Measurements from ENCODE around the gene CCDC175. TPM values are rescaled to one million over a fixed set of nuclear protein-coding genes. Genes with fewer than 3 reads are reported as not detected.

The CCDC175 gene
- total RNA-seq, 4 donors from 2014 or later: not detected

- H3K27me3 ChIP-seq: no peaks in the 10 kb centered on the region
- peaks cover 0 to 78% (median 35%) of the 10 kb centered on the region in 3 donors for H3K4me1 ChIP-seq
- H3K36me3 ChIP-seq: peaks cover 0 to 16% of the 10 kb centered on the region in 2 donors
- ATAC-seq: peak; percentile 95
- no peaks in the 10 kb centered on the region for H3K9me3 ChIP-seq
- peak within 1 kb of the TSS; percentile 62 to 83 for H3K4me3 ChIP-seq
- no CpG with 5 or more reads among the region's 92 CpGs for WGBS, 2 donors (ENCODE audit: low coverage in 1 of 2)
- H3K27ac ChIP-seq: peak within 1 kb of the TSS; percentile 87 to 96 (median 94)
- TF ChIP-seq POLR2A (IDR thresholded peaks at IDR 0.05) (peak; percentile 74 to 77), CTCF (IDR thresholded peaks at IDR 0.05) (peak; percentile 16 to 83 (median 55)), POLR2AphosphoS5 (IDR thresholded peaks at IDR 0.05) (peak; percentile 90), EP300 (IDR thresholded peaks at IDR 0.05) (no peak)
Measured at GRCh38 chr14:59483819-59484638, 92.6 kb downstream of the CCDC175 start, which contains the start of the genes JKAMP and L3HYPDH. TSS of gene JKAMP (plus strand) at chr14:59484517. CDS start at chr14:59484590, 73 bp downstream. TSS of gene L3HYPDH (minus strand) at chr14:59484408. CDS start at chr14:59484316, 92 bp downstream.

GRCh38 chr14:59483363-59483762 is 93.2 kb downstream of the CCDC175 start:
- Histone ChIP-seq H3K27me3 (no peaks in the 10 kb centered on the region), H3K4me3 (peak overlapping the region; percentile 62 to 83), H3K36me3 (peaks cover 0 to 12% of the 10 kb centered on the region in 2 donors), H3K4me1 (peaks cover 0 to 74% (median 35%) of the 10 kb centered on the region in 3 donors), H3K9me3 (no peaks in the 10 kb centered on the region), H3K27ac (peak overlapping the region; percentile 87 to 96 (median 94))
- TF ChIP-seq CTCF (IDR thresholded peaks at IDR 0.05) (no peak), POLR2A (IDR thresholded peaks at IDR 0.05) (no peak), EP300 (IDR thresholded peaks at IDR 0.05) (no peak), POLR2AphosphoS5 (IDR thresholded peaks at IDR 0.05) (no peak)
- ATAC-seq: no peak
- 0% methylated on average over 11 of the region's 16 CpGs; no CpG with 5 or more reads in 1 of the 2 donors for WGBS, 2 donors (ENCODE audit: low coverage in 1 of 2)

- Histone ChIP-seq H3K36me3 (peaks cover 0 to 10% of the 10 kb centered on the region in 2 donors), H3K9me3 (no peaks in the 10 kb centered on the region), H3K27me3 (no peaks in the 10 kb centered on the region), H3K4me3 (peak overlapping the region; percentile 62 to 83), H3K4me1 (peaks cover 0 to 68% (median 35%) of the 10 kb centered on the region in 3 donors), H3K27ac (peak overlapping the region; percentile 87 to 96 (median 94))
- peak; percentile 32 for TF ChIP-seq POLR2AphosphoS5 (IDR thresholded peaks at IDR 0.05)
- TF ChIP-seq CTCF (IDR thresholded peaks at IDR 0.05): no peak
- ATAC-seq: no peak
- 39 to 50% methylated on average over 5 of the region's 6 CpGs for WGBS, 2 donors (ENCODE audit: low coverage in 1 of 2)
Measured at GRCh38 chr14:59482541-59483331, 93.9 kb downstream of the CCDC175 start.

- 23 to 34% methylated on average over 2 of the region's 2 CpGs for WGBS, 2 donors (ENCODE audit: low coverage in 1 of 2)
- Histone ChIP-seq H3K4me1 (peaks cover 0 to 67% (median 35%) of the 10 kb centered on the region in 3 donors), H3K4me3 (peak overlapping the region in 1 of 2 donors; percentile 83), H3K27ac (peak overlapping the region; percentile 87 to 96 (median 94)), H3K9me3 (no peaks in the 10 kb centered on the region), H3K27me3 (no peaks in the 10 kb centered on the region), H3K36me3 (peaks cover 0 to 7% of the 10 kb centered on the region in 2 donors)
- no peak for ATAC-seq
- peak; percentile 78 for TF ChIP-seq POLR2AphosphoS5 (IDR thresholded peaks at IDR 0.05)
- TF ChIP-seq EP300 (IDR thresholded peaks at IDR 0.05): no peak
Measured at GRCh38 chr14:59481871-59482540, 94.6 kb downstream of the CCDC175 start.

Data from gastroesophageal sphincter (tissue), 4 donors.